GM12878 (cell line): ENCODE measurements around the gene TSC22D4. TPM values are rescaled to one million over a fixed set of nuclear protein-coding genes. Genes with fewer than 3 reads are reported as not detected.

Experiments used
- ATAC-seq: fragments of 200-7000 bp; cut with Tn5 transposase; 3 replicates; pipeline ENCODE4 v1.9.1; 2020; ENCODE audit warnings: mild to moderate bottlenecking, moderate library complexity
- BruUV-seq: library from RNA; stranded (reverse); fragments of 400-500 nt; replicated peaks from 2 replicates; lab custom pipeline; 2021; lab: Mats Ljungman, UMichigan
- CTCF ChIA-PET: fragments of 300-600 bp; sonication (Branson Sonifier 250); formaldehyde crosslinking; extraction: SDS; loops from one replicate; lab custom pipeline; 2021; ENCODE audit warnings: inconsistent platforms; lab: Yijun Ruan, JAX
- POLR2A ChIA-PET: fragments of 350-600 bp; formaldehyde crosslinking; extraction: SDS; loops from one replicate; lab custom pipeline; 2021; ENCODE audit warnings: inconsistent platforms; lab: Charles Lee
- RAD21 ChIA-PET: fragments of 300-600 bp; sonication (Branson Sonifier 250); formaldehyde crosslinking; loops from one replicate; lab custom pipeline; 2023; ENCODE audit warnings: antibody characterized with exemption; ENCODE audit not compliant: unreplicated experiment; lab: Charles Lee
- SMC1A ChIA-PET: fragments of 300-600 bp; sonication (Branson Sonifier 250); formaldehyde crosslinking; loops from one replicate; lab custom pipeline; 2023; ENCODE audit not compliant: unreplicated experiment, uncharacterized antibody; lab: Charles Lee
- DNase-seq: peaks from one replicate; pipeline ENCODE4 v3.0.0-alpha.2; 2011; ENCODE audit warnings: low read depth, low spot score
- FAIRE-seq: peaks from 3 replicates; lab custom pipeline; 2011; peaks lifted over from hg19 to GRCh38; lab: Jason Lieb, UNC
- H2AFZ ChIP-seq: 2 replicates; pipeline ENCODE4 v1.6.0; 2011; ENCODE audit warnings: low read depth, low read length, control low read depth; ENCODE audit not compliant: control insufficient read depth
- H3K27ac ChIP-seq: 2 replicates; pipeline ENCODE4 v1.5.1; 2011; ENCODE audit warnings: control low read depth; ENCODE audit not compliant: control insufficient read depth, insufficient read depth
- H3K27me3 ChIP-seq, 2 experiments: replicated peaks in 1 of 2; 2 replicates each; pipeline versions ENCODE4 v1.6.0 to v1.6.1; 2011; ENCODE audit warnings: low read length in 1 of 2; ENCODE audit not compliant: control insufficient read depth in 2 of 2, insufficient read depth in 2 of 2
- H3K36me3 ChIP-seq, 2 experiments: 2 replicates each; pipeline ENCODE4 v1.5.1; 2011; ENCODE audit warnings: low read length in 1 of 2; ENCODE audit not compliant: control insufficient read depth in 2 of 2, insufficient read depth in 2 of 2
- H3K4me1 ChIP-seq: 2 replicates; pipeline ENCODE4 v1.6.1; 2011; ENCODE audit warnings: mild to moderate bottlenecking, low read length, moderate library complexity, mixed read lengths; ENCODE audit not compliant: control insufficient read depth, insufficient read depth
- H3K4me2 ChIP-seq: 2 replicates; pipeline ENCODE4 v1.6.0; 2011; ENCODE audit warnings: control low read depth; ENCODE audit not compliant: control insufficient read depth, insufficient read depth
- H3K4me3 ChIP-seq: fragments of 200-600 bp; sonication (generic); 2 replicates; pipeline ENCODE4 v1.5.1; 2016
- H3K79me2 ChIP-seq: 2 replicates; pipeline ENCODE4 v1.6.0; 2011; ENCODE audit warnings: low read length; ENCODE audit not compliant: control insufficient read depth, insufficient read depth
- H3K9ac ChIP-seq: 2 replicates; pipeline ENCODE4 v1.8.0; 2011; ENCODE audit warnings: low read length, control low read depth, mixed read lengths; ENCODE audit not compliant: control insufficient read depth, insufficient read depth
- H3K9me3 ChIP-seq: replicated peaks from 3 replicates; pipeline ENCODE4 v1.5.1; 2011; ENCODE audit warnings: mild to moderate bottlenecking, low read length; ENCODE audit not compliant: control insufficient read depth, insufficient read depth
- H4K20me1 ChIP-seq: 2 replicates; pipeline ENCODE4 v1.6.0; 2011; ENCODE audit not compliant: control insufficient read depth, insufficient read depth
- BHLHE40 ChIP-seq, 2 experiments: fragments of 450-650 bp in 1 of 2; IDR thresholded peaks; 2 replicates each; pipeline ENCODE4 v1.6.1; 2011 to 2017; ENCODE audit warnings: low read depth in 2 of 2, borderline replicate concordance in 1 of 2, improper control_type of control experiment in 1 of 2, low read length in 1 of 2, mild to moderate bottlenecking in 1 of 2
- ZNF274 ChIP-seq: IDR thresholded peaks from one replicate; pipeline ENCODE4 v1.8.0; 2011; ENCODE audit not compliant: insufficient read length, insufficient read depth
- WGBS: methylation state at CpG from one replicate; pipeline ENCODE4 v1.1.6; 2016; ENCODE audit warnings: low lambda C conversion rate; ENCODE audit not compliant: insufficient replicate concordance, insufficient coverage; ENCODE audit errors: missing lambda C conversion rate; 5-methylcytosine and 5-hydroxymethylcytosine counted together
- in situ Hi-C: fragments of 300-500 bp; cut with MboI; formaldehyde crosslinking; loops from 9 replicates; pipeline ENCODE4 v1.14.3; 2018; ENCODE audit warnings: mixed read lengths
- intact Hi-C: fragments of 100-400 bp; cut with micrococcal nuclease; formaldehyde crosslinking; loops from one replicate; pipeline ENCODE4 v1.14.2; 2022; ENCODE audit not compliant: unreplicated experiment
- polyA plus RNA-seq, 11 experiments: library from polyadenylated mRNA; depleted of rRNA in 4 of 11; unstranded in 6 of 11; stranded (reverse) in 5 of 11; fragments of >200 nt; fragmentation: Nextera tagmentation in 4 of 11; fragmentation: Illumina TruSeq in 1 of 11; extraction: Ambion mirVana in 4 of 11; extraction: Trizol in 1 of 11; gene quantifications; 1 replicate in 1 of 11; 2 replicates in 10 of 11; pipeline versions ENCODE4 v1.2.1 to v1.2.3, GENCODE V29; 2011 to 2016; ENCODE audit warnings: inconsistent platforms in 2 of 11, missing spikeins in 2 of 11, low read depth in 1 of 11
- total RNA-seq, 4 experiments: library from RNA; depleted of rRNA in 3 of 4; stranded (reverse); fragments of >200 nt in 3 of 4; fragmentation: Illumina TruSeq in 1 of 4; extraction: Trizol in 1 of 4; gene quantifications; 2 replicates each; pipeline versions ENCODE4 v1.2.1 to v1.2.3, GENCODE V29; 2013 to 2021

TSC22D4 gene
- total and polyA plus RNA-seq, 10 of the 15 experiments (the other 5 are each of a cell fraction or from before 2014, with no cell fraction given): 0.50 to 65.7 (median 24.4) TPM

GRCh38 chr7:100444311-100445278 is 34.4 kb downstream of the TSC22D4 start:
- RAD21 ChIA-PET: interaction anchor here (1.1 to 1.2 kb wide), 3 partner anchors 10 to 144 kb away, joined by 3 to 4 read pairs (median 3); partner anchors contain the start of gene ZCWPW1

More at GRCh38 chr7:100444311-100445278, 34.4 kb downstream of the TSC22D4 start:
- Histone ChIP-seq H2AFZ (peak overlapping the region; percentile 47), H3K9me3 (no peaks in the 10 kb centered on the region), H3K9ac (0 out of 2 replicates have a peak overlapping the region, but pooled peaks have one; percentile 15), H3K79me2 (no peaks in the 10 kb centered on the region), H3K4me1 (peaks cover 14% of the 10 kb centered on the region), H3K4me3 (no peak overlapping the region), H3K27ac (peak overlapping the region; percentile 3; the same call in 1 of the 2 replicates), H3K36me3 (no peaks in the 10 kb centered on the region), H3K27me3 (no peaks in the 10 kb centered on the region), H3K4me2 (no peak overlapping the region; the same call in 1 of the 2 replicates), H4K20me1 (no peaks in the 10 kb centered on the region)
- ChIA-PET POLR2A (interaction anchor here (0.6 to 1.7 kb wide), 4 partner anchors 8 to 641 kb away, joined by 4 to 6 read pairs (median 6); partner anchors contain the start of genes MEPCE, PPP1R35, TRIM56 and ZCWPW1), CTCF (interaction anchor here (0.5 to 1.4 kb wide), 8 partner anchors 10 to 144 kb away, joined by 3 to 5 read pairs (median 3); no protein-coding TSS in a partner anchor), SMC1A (interaction anchor here (0.7 to 2.8 kb wide), 4 partner anchors 11 to 38 kb away, joined by 3 to 17 read pairs (median 4); partner anchors contain the start of genes MEPCE and ZCWPW1)
- TF ChIP-seq BHLHE40 (IDR thresholded peaks at IDR 0.05; ENCODE audit: borderline replicate concordance in 1 of 2, low read depth in 2 of 2, low read length in 1 of 2) (0 out of 4 replicates have a peak, but pooled peaks of 1 of the 2 experiments have one; percentile 29), ZNF274 (no peak)
- BruUV-seq: no TSS peak
- DNase-seq (no peak), ATAC-seq (peak; percentile 70), FAIRE-seq (no peak)
- in situ Hi-C loops: no loop called here
- intact Hi-C loops: no loop called here
- WGBS: 48% methylated on average over 14 of the region's 14 CpGs
